ENCODE data around the gene BAHCC1. TPM values are rescaled to one million over a fixed set of nuclear protein-coding genes. Genes with fewer than 3 reads are reported as not detected.

Gene BAHCC1
- total RNA-seq, 2 donors from 2014 or later: 12.5 to 26.3 TPM

- H3K9me3 ChIP-seq: no peaks in the 10 kb centered on the region
- peak overlapping the region; percentile 2 to 14 for H3K9ac ChIP-seq (ENCODE audit: low read depth in 2 of 2, low read length in 2 of 2)
- H3K36me3 ChIP-seq: no peaks in the 10 kb centered on the region
- no peak for DNase-seq
- H3K27me3 ChIP-seq: no peaks in the 10 kb centered on the region
- peaks cover 31% of the 10 kb centered on the region for H3K4me1 ChIP-seq
- TF ChIP-seq, protein P1, sequence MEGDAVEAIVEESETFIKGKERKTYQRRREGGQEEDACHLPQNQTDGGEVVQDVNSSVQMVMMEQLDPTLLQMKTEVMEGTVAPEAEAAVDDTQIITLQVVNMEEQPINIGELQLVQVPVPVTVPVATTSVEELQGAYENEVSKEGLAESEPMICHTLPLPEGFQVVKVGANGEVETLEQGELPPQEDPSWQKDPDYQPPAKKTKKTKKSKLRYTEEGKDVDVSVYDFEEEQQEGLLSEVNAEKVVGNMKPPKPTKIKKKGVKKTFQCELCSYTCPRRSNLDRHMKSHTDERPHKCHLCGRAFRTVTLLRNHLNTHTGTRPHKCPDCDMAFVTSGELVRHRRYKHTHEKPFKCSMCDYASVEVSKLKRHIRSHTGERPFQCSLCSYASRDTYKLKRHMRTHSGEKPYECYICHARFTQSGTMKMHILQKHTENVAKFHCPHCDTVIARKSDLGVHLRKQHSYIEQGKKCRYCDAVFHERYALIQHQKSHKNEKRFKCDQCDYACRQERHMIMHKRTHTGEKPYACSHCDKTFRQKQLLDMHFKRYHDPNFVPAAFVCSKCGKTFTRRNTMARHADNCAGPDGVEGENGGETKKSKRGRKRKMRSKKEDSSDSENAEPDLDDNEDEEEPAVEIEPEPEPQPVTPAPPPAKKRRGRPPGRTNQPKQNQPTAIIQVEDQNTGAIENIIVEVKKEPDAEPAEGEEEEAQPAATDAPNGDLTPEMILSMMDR (IDR thresholded peaks at IDR 0.05): no peak
- H3K4me3 ChIP-seq: no peak overlapping the region
- intact Hi-C loops (cut with DNase I): no loop called here
- no peak overlapping the region for H3K27ac ChIP-seq
These were observed 34.7 kb downstream of the BAHCC1 start for GRCh38 chr17:81429821-81430551.

GRCh38 chr17:81431545-81432482 lies 36.6 kb downstream of the BAHCC1 start:
- intact Hi-C loops (cut with DNase I): no loop called here

DNA sequence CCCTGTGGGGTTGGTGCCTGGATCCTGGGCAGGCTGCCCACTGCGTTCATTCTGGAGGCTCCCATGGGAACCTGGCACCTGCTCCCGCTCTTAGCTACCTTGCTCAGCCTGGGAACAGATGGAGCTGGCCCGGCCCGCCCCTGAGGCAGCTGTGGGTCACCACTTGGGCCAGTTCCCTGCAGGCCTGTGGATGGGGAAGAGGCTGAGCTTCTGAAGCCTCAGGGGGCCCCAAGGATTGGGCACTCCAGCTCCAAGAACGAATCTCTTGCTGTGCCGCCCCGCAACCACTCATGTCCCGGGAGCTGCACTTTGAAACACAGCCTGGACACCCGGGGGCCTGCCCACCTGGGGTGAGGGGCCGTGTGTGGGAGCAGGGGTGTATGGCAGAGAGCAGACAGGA lies 37.7 kb downstream of the BAHCC1 start:
- Histone ChIP-seq H3K27ac (no peak overlapping the region), H3K9ac (ENCODE audit: low read depth in 2 of 2, low read length in 2 of 2) (no peak overlapping the region), H3K4me1 (peaks cover 21% of the 10 kb centered on the region), H3K36me3 (no peaks in the 10 kb centered on the region), H3K9me3 (no peaks in the 10 kb centered on the region), H3K4me3 (no peak overlapping the region), H3K27me3 (no peaks in the 10 kb centered on the region)
- TF ChIP-seq, protein P1 (IDR thresholded peaks at IDR 0.05): no peak
- DNase-seq: peak; percentile 58
- intact Hi-C loops (cut with DNase I): no loop called here

More at GRCh38 chr17:81431545-81432482, 36.6 kb downstream of the BAHCC1 start:
- DNase-seq: no peak
- Histone ChIP-seq H3K4me3 (no peak overlapping the region), H3K4me1 (peaks cover 29% of the 10 kb centered on the region), H3K9ac (ENCODE audit: low read depth in 2 of 2, low read length in 2 of 2) (no peak overlapping the region), H3K27me3 (no peaks in the 10 kb centered on the region), H3K9me3 (no peaks in the 10 kb centered on the region), H3K27ac (no peak overlapping the region), H3K36me3 (no peaks in the 10 kb centered on the region)
- TF ChIP-seq, protein P1 (IDR thresholded peaks at IDR 0.05): no peak

DNA sequence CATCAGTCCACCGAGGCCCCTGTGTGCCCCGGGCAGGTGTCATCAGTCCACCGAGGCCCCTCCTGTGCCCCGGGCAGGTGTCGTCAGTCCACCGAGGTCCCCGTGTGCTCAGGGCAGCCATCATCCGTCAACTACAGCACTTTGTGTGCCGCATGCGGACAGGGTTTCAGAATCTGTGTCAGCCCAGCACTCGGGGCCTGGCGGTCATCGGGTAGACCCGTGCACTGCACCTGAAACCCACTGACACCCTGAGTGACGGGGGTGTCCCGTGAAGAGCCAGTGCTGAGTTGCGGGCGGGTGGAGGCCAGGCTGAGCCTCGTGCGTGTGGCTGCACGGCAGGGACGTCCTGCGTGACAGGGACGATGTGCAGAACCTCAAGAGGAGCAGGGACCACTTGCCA lies 38.4 kb downstream of the BAHCC1 start:
- H3K36me3 ChIP-seq: no peaks in the 10 kb centered on the region
- H3K27me3 ChIP-seq: no peaks in the 10 kb centered on the region
- intact Hi-C loops (cut with DNase I): no loop called here
- H3K9me3 ChIP-seq: no peaks in the 10 kb centered on the region
- no peak overlapping the region for H3K9ac ChIP-seq (ENCODE audit: low read depth in 2 of 2, low read length in 2 of 2)
- no peak overlapping the region for H3K4me3 ChIP-seq
- DNase-seq: no peak
- no peak overlapping the region for H3K27ac ChIP-seq
- H3K4me1 ChIP-seq: peaks cover 18% of the 10 kb centered on the region
- TF ChIP-seq, protein P1 (IDR thresholded peaks at IDR 0.05): no peak

GRCh38 chr17:81434072-81434471 lies 38.8 kb downstream of the BAHCC1 start:
- Histone ChIP-seq H3K9ac (ENCODE audit: low read depth in 2 of 2, low read length in 2 of 2) (no peak overlapping the region), H3K27me3 (no peaks in the 10 kb centered on the region), H3K27ac (no peak overlapping the region), H3K36me3 (no peaks in the 10 kb centered on the region), H3K9me3 (no peaks in the 10 kb centered on the region), H3K4me1 (peaks cover 16% of the 10 kb centered on the region), H3K4me3 (no peak overlapping the region)
- intact Hi-C loops (cut with DNase I): no loop called here
- DNase-seq: no peak
- TF ChIP-seq, protein P1 (IDR thresholded peaks at IDR 0.05): no peak

All from colonic mucosa (tissue), 4 donors.